Mesothelial cell of epicardium (in vitro differentiated cells): ENCODE results near the gene CMIP. TPM values are rescaled to one million over a fixed set of nuclear protein-coding genes. Genes with fewer than 3 reads are reported as not detected.
A peak's percentile ranks its signal among the peaks of the same experiment; 100 is the strongest.

ENCODE experiments used
- DNase-seq, 2 experiments: peaks; one replicate each; pipeline ENCODE4 v3.0.0; 2021; ENCODE audit warnings: low spot score in 2 of 2; ENCODE audit not compliant: unreplicated experiment in 2 of 2
- H3K27ac Mint-ChIP-seq: 2 replicates; pipeline ENCODE4 v1.8.0; 2021; ENCODE audit warnings: mixed read lengths
- H3K27me3 Mint-ChIP-seq: 2 replicates; pipeline ENCODE4 v1.8.0; 2021; ENCODE audit warnings: low read depth, mixed read lengths
- H3K36me3 Mint-ChIP-seq: 2 replicates; pipeline ENCODE4 v1.8.0; 2021; ENCODE audit warnings: mixed read lengths
- H3K4me1 Mint-ChIP-seq: 2 replicates; pipeline ENCODE4 v1.8.0; 2021; ENCODE audit warnings: mixed read lengths
- H3K4me3 Mint-ChIP-seq: 2 replicates; pipeline ENCODE4 v1.8.0; 2021; ENCODE audit warnings: mild to moderate bottlenecking, moderate library complexity, mixed read lengths
- H3K9me3 Mint-ChIP-seq: 2 replicates; pipeline ENCODE4 v1.8.0; 2021; ENCODE audit warnings: mixed read lengths
- total RNA-seq: library from RNA; stranded (reverse); gene quantifications from 3 replicates; pipeline ENCODE4 v1.2.1, GENCODE V29; 2021
- TF ChIP-seq, protein P1 (sequence below): fragments of 200-600 bp; sonication (generic); IDR thresholded peaks from one replicate; pipeline ENCODE4 v1.5.0; 2021; ENCODE audit warnings: antibody characterized with exemption; ENCODE audit not compliant: unreplicated experiment

The CMIP gene
- total RNA-seq, 1 donor from 2014 or later = 71.0 TPM

DNA sequence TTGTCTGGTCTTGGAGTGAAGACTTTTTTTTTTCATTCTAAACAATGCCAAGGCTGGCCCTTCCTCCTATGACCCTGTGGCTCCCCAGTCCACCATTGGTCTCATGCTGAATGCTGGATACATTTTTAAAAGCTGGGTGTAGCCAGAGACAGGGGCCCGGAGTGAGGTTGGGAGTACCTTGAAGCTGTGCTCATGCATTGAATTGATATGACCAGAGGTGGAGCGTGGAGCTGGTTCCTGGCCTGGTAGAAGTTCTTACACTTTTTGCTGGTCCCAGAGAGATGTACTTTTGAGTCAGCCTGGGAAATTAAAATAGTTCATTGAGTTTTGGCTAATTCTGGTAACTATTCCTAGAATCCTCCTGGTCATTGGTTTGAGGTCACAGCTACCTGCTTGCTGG lies 83.6 kb downstream of the CMIP start:
- H3K4me1 Mint-ChIP-seq = peaks cover 42% of the 10 kb centered on the region
- no peaks in the 10 kb centered on the region for H3K27me3 Mint-ChIP-seq
- DNase-seq = no peak
- peaks cover 27% of the 10 kb centered on the region for H3K36me3 Mint-ChIP-seq
- H3K9me3 Mint-ChIP-seq = peaks cover 12% of the 10 kb centered on the region
- TF ChIP-seq, protein P1, sequence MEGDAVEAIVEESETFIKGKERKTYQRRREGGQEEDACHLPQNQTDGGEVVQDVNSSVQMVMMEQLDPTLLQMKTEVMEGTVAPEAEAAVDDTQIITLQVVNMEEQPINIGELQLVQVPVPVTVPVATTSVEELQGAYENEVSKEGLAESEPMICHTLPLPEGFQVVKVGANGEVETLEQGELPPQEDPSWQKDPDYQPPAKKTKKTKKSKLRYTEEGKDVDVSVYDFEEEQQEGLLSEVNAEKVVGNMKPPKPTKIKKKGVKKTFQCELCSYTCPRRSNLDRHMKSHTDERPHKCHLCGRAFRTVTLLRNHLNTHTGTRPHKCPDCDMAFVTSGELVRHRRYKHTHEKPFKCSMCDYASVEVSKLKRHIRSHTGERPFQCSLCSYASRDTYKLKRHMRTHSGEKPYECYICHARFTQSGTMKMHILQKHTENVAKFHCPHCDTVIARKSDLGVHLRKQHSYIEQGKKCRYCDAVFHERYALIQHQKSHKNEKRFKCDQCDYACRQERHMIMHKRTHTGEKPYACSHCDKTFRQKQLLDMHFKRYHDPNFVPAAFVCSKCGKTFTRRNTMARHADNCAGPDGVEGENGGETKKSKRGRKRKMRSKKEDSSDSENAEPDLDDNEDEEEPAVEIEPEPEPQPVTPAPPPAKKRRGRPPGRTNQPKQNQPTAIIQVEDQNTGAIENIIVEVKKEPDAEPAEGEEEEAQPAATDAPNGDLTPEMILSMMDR = no peak
- H3K27ac Mint-ChIP-seq = no peak overlapping the region
- no peak overlapping the region for H3K4me3 Mint-ChIP-seq

DNA sequence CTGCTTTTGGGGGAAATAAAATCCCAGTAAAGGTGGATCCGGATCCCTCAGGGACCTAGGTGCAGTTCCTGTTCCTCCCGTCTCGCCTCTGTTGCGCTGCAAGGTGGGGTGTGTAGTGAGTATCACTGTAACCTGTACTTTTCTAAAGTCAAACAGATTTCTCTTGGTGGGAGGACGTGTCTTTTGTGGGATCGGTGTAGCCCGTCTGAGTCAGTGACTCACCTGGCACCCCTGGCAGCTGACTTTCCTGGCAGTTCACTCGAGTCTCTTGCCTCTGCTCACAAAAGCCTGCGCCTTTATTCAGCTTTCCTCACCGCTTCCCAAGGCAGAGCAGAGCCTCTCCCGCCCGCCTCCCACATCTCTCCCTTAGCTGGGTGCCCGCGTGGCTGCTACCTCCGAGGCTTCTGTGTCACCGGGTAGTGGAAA lies 85.7 kb downstream of the CMIP start:
- TF ChIP-seq, protein P1 = no peak
- Mint-ChIP-seq H3K4me1 (peaks cover 39% of the 10 kb centered on the region), H3K9me3 (peaks cover 12% of the 10 kb centered on the region), H3K4me3 (no peak overlapping the region), H3K27ac (peak overlapping the region; percentile 84), H3K27me3 (no peaks in the 10 kb centered on the region), H3K36me3 (peaks cover 25% of the 10 kb centered on the region)
- DNase-seq = no peak

DNA sequence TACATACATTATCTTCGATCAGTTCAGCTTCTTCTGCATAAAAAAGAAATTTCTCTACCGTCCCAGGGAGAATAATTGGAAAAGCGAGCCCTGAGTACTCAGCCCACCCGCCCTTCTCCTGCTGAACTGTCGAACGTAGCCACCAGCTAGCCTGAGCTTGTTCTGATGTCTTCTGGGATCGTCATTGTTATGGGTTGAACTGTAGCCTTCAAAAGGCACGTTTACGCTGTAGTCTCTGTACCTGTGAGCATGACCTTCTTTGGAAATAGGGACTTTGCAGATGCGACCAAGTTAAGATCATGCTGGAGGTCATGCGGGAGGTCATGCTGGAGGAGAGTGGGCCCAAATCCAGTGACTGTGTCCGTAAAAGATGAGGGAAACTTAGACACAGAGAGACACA lies 86.2 kb downstream of the CMIP start:
- DNase-seq = no peak

DNA sequence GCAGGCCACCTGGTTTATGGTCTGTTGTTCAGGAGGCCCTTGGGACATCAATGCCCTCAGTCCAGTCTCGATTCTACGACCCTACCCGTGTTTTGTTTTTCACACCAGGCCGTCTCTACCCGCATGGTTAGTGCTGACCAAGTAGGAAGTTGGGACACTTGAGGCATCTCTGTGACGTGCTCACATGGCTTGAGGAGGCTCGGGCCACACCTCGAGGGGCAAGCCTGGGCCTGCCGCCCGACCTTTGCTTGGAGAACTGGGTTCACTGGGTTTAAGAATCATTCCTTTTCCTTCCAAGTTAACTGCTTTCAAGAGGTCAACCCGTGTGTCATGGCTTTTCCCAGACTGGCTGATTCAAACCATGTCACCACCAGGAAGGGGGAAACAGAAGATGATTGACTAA lies 86.8 kb downstream of the CMIP start:
- Mint-ChIP-seq H3K27me3 (no peaks in the 10 kb centered on the region), H3K4me1 (peaks cover 29% of the 10 kb centered on the region), H3K27ac (peak overlapping the region; percentile 84), H3K36me3 (peaks cover 25% of the 10 kb centered on the region), H3K4me3 (no peak overlapping the region), H3K9me3 (peaks cover 12% of the 10 kb centered on the region)
- no peak for DNase-seq
- TF ChIP-seq, protein P1 = no peak

More for the DNA sequence above, 86.2 kb downstream of the CMIP start:
- peaks cover 12% of the 10 kb centered on the region for H3K9me3 Mint-ChIP-seq
- peak overlapping the region; percentile 84 for H3K27ac Mint-ChIP-seq
- TF ChIP-seq, protein P1 = no peak
- H3K4me1 Mint-ChIP-seq = peaks cover 35% of the 10 kb centered on the region
- peaks cover 25% of the 10 kb centered on the region for H3K36me3 Mint-ChIP-seq
- no peak overlapping the region for H3K4me3 Mint-ChIP-seq
- H3K27me3 Mint-ChIP-seq = no peaks in the 10 kb centered on the region

DNA sequence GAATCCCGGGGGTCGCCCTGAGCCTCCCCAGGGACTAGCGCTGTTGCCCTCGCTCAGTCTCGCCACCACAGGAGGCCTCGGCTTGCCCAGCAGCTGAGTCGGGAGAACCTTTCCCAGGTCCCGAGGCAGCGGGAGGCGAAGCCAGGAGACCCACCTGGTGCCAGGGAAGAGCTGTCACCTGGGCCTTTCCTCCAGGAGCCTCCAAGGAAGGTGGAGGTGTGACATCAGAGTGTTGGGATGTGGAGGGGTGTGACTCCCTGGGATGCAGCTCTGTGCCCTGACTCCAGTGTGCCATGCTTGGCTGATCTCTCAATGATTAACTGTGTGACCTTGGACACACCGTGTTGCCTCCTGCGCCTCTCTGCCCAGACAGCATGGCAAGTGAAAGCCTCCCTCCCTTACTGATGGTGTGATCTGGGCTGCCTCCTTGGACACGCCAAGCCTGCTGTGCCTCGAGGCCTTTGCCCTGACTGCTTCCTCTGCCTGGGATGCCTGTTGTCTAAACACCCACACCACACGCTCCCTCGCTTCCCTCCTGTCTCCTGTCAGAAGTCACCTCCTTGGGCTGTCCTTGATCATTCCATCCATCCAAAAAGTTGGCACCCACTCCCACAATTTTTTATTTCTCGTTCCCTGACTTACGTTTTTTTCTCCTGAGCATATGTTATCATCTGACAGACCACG lies 88.0 kb downstream of the CMIP start:
- H3K4me1 Mint-ChIP-seq = peaks cover 17% of the 10 kb centered on the region
- no peaks in the 10 kb centered on the region for H3K27me3 Mint-ChIP-seq
- H3K36me3 Mint-ChIP-seq = peaks cover 25% of the 10 kb centered on the region
- no peak for DNase-seq
- TF ChIP-seq, protein P1 = no peak
- H3K9me3 Mint-ChIP-seq = peaks cover 12% of the 10 kb centered on the region
- H3K4me3 Mint-ChIP-seq = no peak overlapping the region
- H3K27ac Mint-ChIP-seq = peak overlapping the region; percentile 54

DNA sequence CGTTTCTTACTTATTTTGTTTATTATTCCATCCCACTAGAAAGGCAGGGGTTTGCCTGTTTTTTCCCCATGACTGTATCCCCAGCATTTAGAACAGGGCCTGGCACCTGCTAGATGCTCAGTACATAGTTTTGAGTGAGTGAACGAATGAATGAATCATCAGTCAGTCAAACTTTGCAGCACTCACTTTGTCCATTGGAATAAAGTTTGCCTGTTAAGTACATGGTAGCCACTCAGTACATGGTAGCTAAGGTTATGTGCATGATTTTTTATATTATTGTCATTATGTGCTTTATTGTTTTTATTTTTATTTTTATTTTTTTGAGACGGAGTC lies 88.5 kb downstream of the CMIP start:
- Mint-ChIP-seq H3K9me3 (peaks cover 12% of the 10 kb centered on the region), H3K27me3 (no peaks in the 10 kb centered on the region), H3K4me3 (no peak overlapping the region), H3K27ac (peak overlapping the region; percentile 54), H3K36me3 (peaks cover 25% of the 10 kb centered on the region), H3K4me1 (peaks cover 18% of the 10 kb centered on the region)
- TF ChIP-seq, protein P1 = no peak
- DNase-seq = no peak
